Esophagus squamous epithelium (tissue), 5 donors: ENCODE results near the gene SETD1A. TPM values are rescaled to one million over a fixed set of nuclear protein-coding genes. Genes with fewer than 3 reads are reported as not detected.

Experiments used
- DNase-seq: peaks from one replicate; lab custom pipeline; 2025; lab: John Stamatoyannopoulos, UW
- H3K27ac ChIP-seq, 4 donors: fragments of 200-600 bp; sonication (generic); one replicate each; pipeline ENCODE4 v1.5.1; 2016 to 2019; ENCODE audit warnings: mild to moderate bottlenecking in 1 of 4
- H3K27me3 ChIP-seq, 4 donors: fragments of 200-600 bp; sonication (generic); 1 replicate in 3 of 4; 2 replicates in 1 of 4; pipeline versions ENCODE4 v1.5.1 to v1.6.0; 2017 to 2021; ENCODE audit warnings: antibody characterized with exemption in 1 of 4
- H3K36me3 ChIP-seq, 3 donors: fragments of 200-600 bp; sonication (generic); one replicate each; pipeline ENCODE4 v1.5.1; 2016 to 2019
- H3K4me1 ChIP-seq, 3 donors: fragments of 200-600 bp; sonication (generic); one replicate each; pipeline ENCODE4 v1.5.1; 2017 to 2019
- H3K4me3 ChIP-seq, 4 donors: fragments of 200-600 bp; sonication (generic); 1 replicate in 3 of 4; 2 replicates in 1 of 4; pipeline ENCODE4 v1.5.1; 2016 to 2019; ENCODE audit warnings: mild to moderate bottlenecking in 2 of 4, moderate library complexity in 1 of 4
- H3K9me3 ChIP-seq, 3 donors: fragments of 200-600 bp; sonication (generic); one replicate each; pipeline ENCODE4 v1.5.1; 2016 to 2019
- POLR2A ChIP-seq, 4 donors: fragments of 450-650 bp; IDR thresholded peaks; one replicate each; pipeline ENCODE4 v1.6.1; 2017; ENCODE audit warnings: antibody characterized with exemption in 4 of 4, mild to moderate bottlenecking in 4 of 4, moderate library complexity in 3 of 4
- WGBS, 2 donors: methylation state at CpG; one replicate each; pipeline ENCODE4 v1.1.5; 2018; 5-methylcytosine and 5-hydroxymethylcytosine counted together
- intact Hi-C: fragments of 100-400 bp; cut with DNase I; formaldehyde crosslinking; loops from one replicate; pipeline ENCODE4 v1.15.0; 2022
- total RNA-seq, 4 donors: library from RNA; depleted of rRNA; stranded (reverse); fragments of >200 nt; gene quantifications; one replicate each; pipeline ENCODE4 v1.1.0, GENCODE V29; 2016
- TF ChIP-seq, protein P1 (sequence below), 6 experiments: fragments of 450-650 bp in 4 of 6; fragments of 200-600 bp in 2 of 6; sonication (generic) in 2 of 6; IDR thresholded peaks; one replicate each; pipeline ENCODE4 v1.5.1; 2016 to 2019; ENCODE audit warnings: antibody characterized with exemption in 6 of 6, mild to moderate bottlenecking in 4 of 6, moderate library complexity in 4 of 6
- donor health status: DM: yes; HTN: yes; CAD: no.

SETD1A gene
- total RNA-seq, 4 donors from 2014 or later: 3.5 to 8.0 (median 5.4) TPM

DNA sequence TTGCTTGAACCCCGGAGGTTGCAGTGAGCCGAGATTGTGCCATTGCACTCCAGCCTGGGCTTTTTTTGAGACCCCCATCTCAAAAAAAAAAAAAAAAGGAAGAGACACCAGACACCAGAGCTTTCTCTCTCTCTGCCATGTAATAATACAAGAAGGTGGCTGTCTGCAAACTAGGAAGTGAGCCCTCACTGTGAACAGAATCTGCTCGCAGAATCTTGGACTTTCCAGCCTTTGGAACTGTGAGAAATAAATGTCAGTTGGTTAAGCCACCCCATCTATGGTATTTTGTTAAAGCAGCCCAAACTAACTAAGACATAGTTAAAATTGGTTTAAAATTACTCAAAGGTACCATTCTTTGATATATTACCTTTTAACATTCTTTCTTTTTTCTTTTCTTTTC, 63.0 kb downstream of the SETD1A start:
- Histone ChIP-seq H3K27ac (no peak overlapping the region), H3K9me3 (no peaks in the 10 kb centered on the region), H3K27me3 (peaks cover 0 to 7% (median 0%) of the 10 kb centered on the region in 4 donors), H3K4me3 (no peak overlapping the region), H3K4me1 (no peaks in the 10 kb centered on the region), H3K36me3 (no peaks in the 10 kb centered on the region)
- DNase-seq: no peak
- intact Hi-C loops: no loop called here
- 87 to 100% methylated on average over 3 of the region's 3 CpGs for WGBS, 2 donors
- TF ChIP-seq, protein P1, sequence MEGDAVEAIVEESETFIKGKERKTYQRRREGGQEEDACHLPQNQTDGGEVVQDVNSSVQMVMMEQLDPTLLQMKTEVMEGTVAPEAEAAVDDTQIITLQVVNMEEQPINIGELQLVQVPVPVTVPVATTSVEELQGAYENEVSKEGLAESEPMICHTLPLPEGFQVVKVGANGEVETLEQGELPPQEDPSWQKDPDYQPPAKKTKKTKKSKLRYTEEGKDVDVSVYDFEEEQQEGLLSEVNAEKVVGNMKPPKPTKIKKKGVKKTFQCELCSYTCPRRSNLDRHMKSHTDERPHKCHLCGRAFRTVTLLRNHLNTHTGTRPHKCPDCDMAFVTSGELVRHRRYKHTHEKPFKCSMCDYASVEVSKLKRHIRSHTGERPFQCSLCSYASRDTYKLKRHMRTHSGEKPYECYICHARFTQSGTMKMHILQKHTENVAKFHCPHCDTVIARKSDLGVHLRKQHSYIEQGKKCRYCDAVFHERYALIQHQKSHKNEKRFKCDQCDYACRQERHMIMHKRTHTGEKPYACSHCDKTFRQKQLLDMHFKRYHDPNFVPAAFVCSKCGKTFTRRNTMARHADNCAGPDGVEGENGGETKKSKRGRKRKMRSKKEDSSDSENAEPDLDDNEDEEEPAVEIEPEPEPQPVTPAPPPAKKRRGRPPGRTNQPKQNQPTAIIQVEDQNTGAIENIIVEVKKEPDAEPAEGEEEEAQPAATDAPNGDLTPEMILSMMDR (IDR thresholded peaks at IDR 0.05): no peak
- TF ChIP-seq POLR2A (IDR thresholded peaks at IDR 0.05): no peak

DNA sequence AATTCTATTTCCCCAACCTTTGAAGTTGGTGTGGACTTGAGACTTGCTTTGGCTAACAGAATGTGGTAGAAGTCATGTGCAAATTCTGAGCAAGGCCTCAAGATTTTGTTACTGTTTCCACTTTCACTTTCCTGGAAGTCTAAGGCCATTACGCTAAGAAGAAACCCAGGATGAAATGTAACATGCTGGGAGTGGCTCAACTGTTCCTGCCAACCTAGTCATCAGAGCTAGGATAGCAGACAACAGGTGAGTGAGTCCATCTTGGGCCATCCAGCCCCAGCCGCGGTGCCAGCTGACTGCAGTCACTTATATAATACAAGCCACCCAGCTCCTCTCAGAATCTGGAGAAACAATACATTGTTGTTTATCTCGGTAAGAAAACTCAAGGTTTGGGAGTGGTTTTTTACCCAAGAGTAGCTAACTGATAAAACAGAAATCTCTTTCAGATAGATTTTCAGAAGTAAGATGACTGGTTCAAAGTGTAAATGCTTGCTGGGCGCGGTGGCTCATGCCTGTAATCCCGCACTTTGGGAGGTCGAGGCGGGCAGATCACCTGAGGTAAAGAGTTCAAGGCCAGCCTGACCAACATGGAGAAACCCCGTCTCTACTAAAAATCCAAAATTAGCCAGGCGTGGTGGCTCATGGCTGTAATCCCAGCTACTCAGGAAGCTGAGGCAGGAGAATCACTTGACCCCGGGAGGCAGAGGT, 65.1 kb downstream of the SETD1A start:
- no peaks in the 10 kb centered on the region for H3K27me3 ChIP-seq
- no peaks in the 10 kb centered on the region for H3K9me3 ChIP-seq
- intact Hi-C loops: no loop called here
- H3K4me1 ChIP-seq: no peaks in the 10 kb centered on the region
- TF ChIP-seq POLR2A (IDR thresholded peaks at IDR 0.05): no peak
- TF ChIP-seq, protein P1 (IDR thresholded peaks at IDR 0.05): no peak
- 67 to 78% methylated on average over 7 to 11 of the region's 12 CpGs for WGBS, 2 donors
- no peaks in the 10 kb centered on the region for H3K36me3 ChIP-seq
- H3K27ac ChIP-seq: no peak overlapping the region
- H3K4me3 ChIP-seq: no peak overlapping the region
- no peak for DNase-seq

DNA sequence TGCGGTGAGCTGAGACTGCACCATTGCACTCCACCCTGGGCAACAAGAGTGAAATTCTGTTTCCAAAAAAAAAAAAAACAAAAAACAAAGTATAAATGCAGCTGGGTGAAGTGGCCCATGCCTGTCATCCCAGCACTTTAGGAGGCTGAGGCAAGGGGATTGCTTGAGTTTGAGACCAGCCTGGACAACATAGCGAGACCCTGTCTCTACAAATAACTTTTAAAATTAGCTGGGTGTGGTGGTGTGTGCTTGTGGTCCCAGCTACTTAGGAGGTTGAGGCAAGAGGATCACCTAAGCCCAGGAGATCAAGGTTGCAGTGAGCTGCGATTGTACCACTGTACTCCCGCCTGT, 65.7 kb downstream of the SETD1A start:
- Histone ChIP-seq H3K27ac (no peak overlapping the region), H3K36me3 (no peaks in the 10 kb centered on the region), H3K4me1 (no peaks in the 10 kb centered on the region), H3K9me3 (no peaks in the 10 kb centered on the region), H3K4me3 (no peak overlapping the region), H3K27me3 (no peaks in the 10 kb centered on the region)
- 95 to 100% methylated on average over 3 to 4 of the region's 4 CpGs for WGBS, 2 donors
- intact Hi-C loops: no loop called here
- TF ChIP-seq POLR2A (IDR thresholded peaks at IDR 0.05): no peak
- TF ChIP-seq, protein P1 (IDR thresholded peaks at IDR 0.05): no peak
- no peak for DNase-seq

DNA sequence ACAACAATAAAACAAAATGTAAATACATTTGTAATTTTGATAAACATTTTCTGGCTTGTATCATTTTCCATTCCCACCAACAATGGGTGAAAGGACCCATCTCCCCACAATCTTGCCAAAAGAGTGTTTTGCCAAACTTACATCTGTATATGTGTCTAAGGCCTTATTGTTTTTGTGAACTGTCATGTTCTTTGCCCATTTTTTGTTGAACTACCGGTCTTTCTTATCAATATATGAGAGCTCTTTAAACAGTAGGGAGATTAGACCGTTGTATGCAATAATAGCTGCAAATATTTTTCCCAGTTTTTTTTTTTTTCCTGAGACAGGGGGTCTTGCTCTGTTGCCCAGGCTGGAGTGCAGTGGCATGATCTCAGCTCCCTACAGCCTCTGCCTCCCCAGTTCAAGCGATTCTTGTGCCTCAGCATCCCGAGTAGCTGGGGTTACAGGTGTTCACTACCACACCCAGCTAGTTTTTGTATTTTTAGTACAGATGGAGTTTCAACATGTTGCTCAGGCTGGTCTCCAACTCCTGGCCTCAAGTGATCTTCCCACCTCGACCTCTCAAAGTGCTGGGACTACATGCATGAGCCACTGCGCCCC, 66.2 kb downstream of the SETD1A start:
- DNase-seq: no peak
- no peaks in the 10 kb centered on the region for H3K9me3 ChIP-seq
- no peak overlapping the region for H3K4me3 ChIP-seq
- H3K27me3 ChIP-seq: no peaks in the 10 kb centered on the region
- WGBS, 2 donors: 57 to 65% methylated on average over 6 of the region's 6 CpGs
- H3K36me3 ChIP-seq: no peaks in the 10 kb centered on the region
- intact Hi-C loops: no loop called here
- H3K27ac ChIP-seq: no peak overlapping the region
- no peaks in the 10 kb centered on the region for H3K4me1 ChIP-seq
- TF ChIP-seq POLR2A (IDR thresholded peaks at IDR 0.05): no peak
- TF ChIP-seq, protein P1 (IDR thresholded peaks at IDR 0.05): no peak

DNA sequence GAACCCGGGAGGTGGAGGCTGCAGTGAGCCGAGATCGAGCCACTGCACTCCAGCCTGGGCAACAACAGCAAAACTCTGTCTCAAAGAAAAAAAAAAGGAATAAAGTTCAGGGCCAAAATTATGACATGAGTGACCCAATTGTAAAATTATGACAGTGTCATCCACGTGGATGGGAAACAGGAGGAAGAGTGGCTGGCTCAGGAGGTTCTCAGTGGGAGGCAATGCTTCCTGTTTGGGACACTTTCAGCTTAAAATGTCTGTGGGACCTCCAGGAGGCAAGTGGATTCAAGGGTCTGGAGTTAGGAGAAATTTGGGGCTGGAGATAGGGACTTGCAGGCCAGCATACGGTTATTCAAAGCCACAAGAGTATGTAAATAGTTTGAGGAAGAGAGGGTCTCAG, 67.8 kb downstream of the SETD1A start:
- no peak overlapping the region for H3K4me3 ChIP-seq
- no peak for DNase-seq
- H3K27ac ChIP-seq: no peak overlapping the region
- WGBS, 2 donors: 75 to 81% methylated on average over 5 of the region's 5 CpGs
- H3K27me3 ChIP-seq: no peaks in the 10 kb centered on the region
- intact Hi-C loops: no loop called here
- H3K4me1 ChIP-seq: no peaks in the 10 kb centered on the region
- H3K9me3 ChIP-seq: no peaks in the 10 kb centered on the region
- no peaks in the 10 kb centered on the region for H3K36me3 ChIP-seq
- no peak for TF ChIP-seq POLR2A (IDR thresholded peaks at IDR 0.05)
- TF ChIP-seq, protein P1 (IDR thresholded peaks at IDR 0.05): no peak
